Measurements from ENCODE around the gene LPP. TPM values are rescaled to one million over a fixed set of nuclear protein-coding genes. Genes with fewer than 3 reads are reported as not detected.

LPP gene
- total RNA-seq, 1 donor from 2014 or later, result 132 TPM

DNA sequence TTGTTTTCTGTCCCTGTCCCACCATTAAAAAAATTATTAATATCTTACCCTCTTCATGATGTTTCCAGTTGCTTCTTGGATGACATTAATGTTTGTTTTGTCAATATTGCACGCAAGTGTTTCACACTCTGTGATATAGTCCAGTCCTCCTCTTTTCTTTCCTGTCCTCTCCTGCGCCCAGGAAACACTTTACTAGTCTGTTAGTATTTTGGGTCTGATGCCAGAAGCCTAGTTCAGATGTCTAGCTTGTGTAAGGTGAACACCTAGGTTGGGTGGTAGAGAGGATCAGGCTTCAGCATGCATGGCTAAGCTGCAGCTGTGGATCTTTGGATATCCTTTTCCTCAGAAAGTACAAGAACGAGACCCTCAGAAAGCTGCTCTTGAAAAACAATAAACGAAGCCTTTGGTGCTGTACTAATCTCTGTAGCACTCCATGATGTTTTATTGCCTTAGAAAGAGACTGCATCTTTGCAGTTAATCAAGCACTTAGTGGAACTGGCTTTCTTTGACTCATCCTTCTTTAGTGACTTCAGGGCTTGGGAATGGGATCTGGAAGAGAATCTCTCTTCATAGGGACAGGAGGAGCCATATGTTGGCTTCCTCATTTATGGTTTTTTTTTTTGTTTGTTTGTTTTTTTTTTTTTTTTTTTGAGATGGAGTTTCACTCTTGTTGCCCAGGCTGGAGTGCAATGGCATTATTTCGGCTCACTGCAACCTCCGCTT is 253.4 kb downstream of the LPP start:
- Mint-ChIP-seq H3K9me3 (peaks cover 7% of the 10 kb centered on the region), H3K36me3 (peaks cover 22% of the 10 kb centered on the region), H3K4me3 (no peak overlapping the region), H3K27ac (no peak overlapping the region), H3K4me1 (no peaks in the 10 kb centered on the region), H3K27me3 (ENCODE audit: low read depth) (no peaks in the 10 kb centered on the region)
- no peak for DNase-seq (ENCODE audit: low spot score in 2 of 2, unreplicated experiment in 2 of 2)
- TF ChIP-seq, protein P1, sequence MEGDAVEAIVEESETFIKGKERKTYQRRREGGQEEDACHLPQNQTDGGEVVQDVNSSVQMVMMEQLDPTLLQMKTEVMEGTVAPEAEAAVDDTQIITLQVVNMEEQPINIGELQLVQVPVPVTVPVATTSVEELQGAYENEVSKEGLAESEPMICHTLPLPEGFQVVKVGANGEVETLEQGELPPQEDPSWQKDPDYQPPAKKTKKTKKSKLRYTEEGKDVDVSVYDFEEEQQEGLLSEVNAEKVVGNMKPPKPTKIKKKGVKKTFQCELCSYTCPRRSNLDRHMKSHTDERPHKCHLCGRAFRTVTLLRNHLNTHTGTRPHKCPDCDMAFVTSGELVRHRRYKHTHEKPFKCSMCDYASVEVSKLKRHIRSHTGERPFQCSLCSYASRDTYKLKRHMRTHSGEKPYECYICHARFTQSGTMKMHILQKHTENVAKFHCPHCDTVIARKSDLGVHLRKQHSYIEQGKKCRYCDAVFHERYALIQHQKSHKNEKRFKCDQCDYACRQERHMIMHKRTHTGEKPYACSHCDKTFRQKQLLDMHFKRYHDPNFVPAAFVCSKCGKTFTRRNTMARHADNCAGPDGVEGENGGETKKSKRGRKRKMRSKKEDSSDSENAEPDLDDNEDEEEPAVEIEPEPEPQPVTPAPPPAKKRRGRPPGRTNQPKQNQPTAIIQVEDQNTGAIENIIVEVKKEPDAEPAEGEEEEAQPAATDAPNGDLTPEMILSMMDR (IDR thresholded peaks at IDR 0.05; ENCODE audit: unreplicated experiment), result no peak

DNA sequence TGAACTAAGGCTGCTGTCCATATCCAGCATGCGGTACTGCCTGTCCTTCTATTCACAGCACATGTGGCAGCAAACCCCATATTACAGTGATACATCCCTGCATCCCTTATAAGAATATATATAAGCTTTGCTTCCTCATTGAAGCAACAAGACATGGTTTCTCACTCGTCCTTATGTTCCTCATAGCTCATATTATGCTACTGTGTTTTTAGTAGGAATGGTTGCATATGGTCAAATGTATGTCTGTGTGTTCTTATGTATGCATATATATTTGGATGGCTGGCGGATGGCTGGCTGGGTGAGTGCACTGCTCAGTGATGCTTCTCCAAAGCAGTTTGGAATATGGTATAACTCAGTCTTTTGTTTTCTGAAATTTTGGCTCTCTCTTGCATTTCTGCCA is 254.9 kb downstream of the LPP start:
- Mint-ChIP-seq H3K9me3 (no peaks in the 10 kb centered on the region), H3K27ac (no peak overlapping the region), H3K4me1 (no peaks in the 10 kb centered on the region), H3K4me3 (no peak overlapping the region), H3K36me3 (peaks cover 22% of the 10 kb centered on the region), H3K27me3 (ENCODE audit: low read depth) (no peaks in the 10 kb centered on the region)
- no peak for DNase-seq (ENCODE audit: low spot score in 2 of 2, unreplicated experiment in 2 of 2)
- TF ChIP-seq, protein P1 (IDR thresholded peaks at IDR 0.05; ENCODE audit: unreplicated experiment), result no peak

DNA sequence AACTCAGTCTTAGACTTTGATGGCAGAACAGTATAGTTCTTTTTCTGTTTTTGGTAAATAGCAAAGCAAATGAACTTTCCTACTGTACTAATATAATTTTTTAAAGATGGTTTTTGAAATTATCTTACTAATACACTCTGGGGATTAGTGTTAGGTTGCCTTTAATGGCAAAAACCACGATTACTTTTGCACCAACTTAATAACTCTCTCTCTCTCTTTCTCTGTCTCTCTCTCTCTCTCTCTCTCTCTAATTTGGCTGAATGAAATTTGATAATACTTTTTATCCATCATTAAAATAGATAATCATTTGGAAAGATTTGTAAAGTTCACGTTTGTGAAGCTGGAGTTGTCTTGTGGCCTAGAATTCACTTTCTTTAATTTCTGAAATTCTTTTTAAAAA is 257.8 kb downstream of the LPP start:
- Mint-ChIP-seq H3K9me3 (no peaks in the 10 kb centered on the region), H3K4me3 (no peak overlapping the region), H3K27ac (no peak overlapping the region), H3K4me1 (no peaks in the 10 kb centered on the region), H3K27me3 (ENCODE audit: low read depth) (no peaks in the 10 kb centered on the region), H3K36me3 (peaks cover 11% of the 10 kb centered on the region)
- TF ChIP-seq, protein P1 (IDR thresholded peaks at IDR 0.05; ENCODE audit: unreplicated experiment), result no peak
- no peak for DNase-seq (ENCODE audit: low spot score in 2 of 2, unreplicated experiment in 2 of 2)

DNA sequence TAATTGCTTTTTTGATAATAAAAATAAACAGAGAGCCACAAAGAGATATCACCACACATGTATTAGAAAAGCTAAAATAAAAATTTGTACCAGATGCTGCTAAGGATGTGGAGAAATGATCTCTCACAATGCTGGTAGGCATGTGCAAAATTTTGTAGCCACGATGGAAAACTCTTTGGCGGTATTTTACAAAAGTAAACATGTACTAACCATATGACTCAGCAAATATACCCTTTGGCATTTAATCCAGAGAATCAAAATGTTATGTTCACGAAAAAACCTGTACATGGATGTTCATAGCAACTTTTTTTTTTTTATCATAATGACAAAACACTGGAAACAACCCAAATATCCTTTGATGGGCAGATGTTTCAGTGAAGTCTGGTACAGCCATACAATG is 261.2 kb downstream of the LPP start:
- H3K4me3 Mint-ChIP-seq, result no peak overlapping the region
- H3K27me3 Mint-ChIP-seq (ENCODE audit: low read depth), result no peaks in the 10 kb centered on the region
- TF ChIP-seq, protein P1 (IDR thresholded peaks at IDR 0.05; ENCODE audit: unreplicated experiment), result no peak
- DNase-seq (ENCODE audit: low spot score in 2 of 2, unreplicated experiment in 2 of 2), result no peak
- H3K9me3 Mint-ChIP-seq, result peaks cover 24% of the 10 kb centered on the region
- H3K27ac Mint-ChIP-seq, result no peak overlapping the region
- no peaks in the 10 kb centered on the region for H3K4me1 Mint-ChIP-seq
- peaks cover 22% of the 10 kb centered on the region for H3K36me3 Mint-ChIP-seq

DNA sequence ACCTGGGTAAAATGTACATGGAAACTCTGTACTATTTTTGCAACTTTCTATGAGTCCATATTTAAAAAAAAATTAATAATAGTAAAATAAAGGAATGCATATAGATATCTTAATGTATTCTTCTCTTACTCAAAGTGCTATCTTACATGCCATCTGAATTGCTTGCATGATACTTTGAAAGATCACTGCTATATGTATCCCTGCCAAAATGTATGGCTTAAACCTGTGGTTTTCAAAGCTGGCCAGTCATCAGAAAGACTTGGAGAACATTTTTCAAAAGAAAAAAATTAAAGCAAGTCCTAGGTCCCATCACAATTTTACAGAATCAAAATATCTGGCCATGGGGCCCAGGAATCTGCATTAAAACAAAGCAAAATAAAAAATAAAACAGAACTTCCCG is 262.1 kb downstream of the LPP start:
- Mint-ChIP-seq H3K4me1 (no peaks in the 10 kb centered on the region), H3K9me3 (peaks cover 24% of the 10 kb centered on the region), H3K27ac (no peak overlapping the region), H3K4me3 (no peak overlapping the region), H3K36me3 (peaks cover 17% of the 10 kb centered on the region), H3K27me3 (ENCODE audit: low read depth) (no peaks in the 10 kb centered on the region)
- DNase-seq (ENCODE audit: low spot score in 2 of 2, unreplicated experiment in 2 of 2), result no peak
- TF ChIP-seq, protein P1 (IDR thresholded peaks at IDR 0.05; ENCODE audit: unreplicated experiment), result no peak

Data from mesothelial cell of epicardium (in vitro differentiated cells).